ENCODE measurements around the gene RAB20. TPM values are rescaled to one million over a fixed set of nuclear protein-coding genes. Genes with fewer than 3 reads are reported as not detected.

RAB20 gene
- total RNA-seq, 1 experiment from 2014 or later = 0.88 TPM

DNA sequence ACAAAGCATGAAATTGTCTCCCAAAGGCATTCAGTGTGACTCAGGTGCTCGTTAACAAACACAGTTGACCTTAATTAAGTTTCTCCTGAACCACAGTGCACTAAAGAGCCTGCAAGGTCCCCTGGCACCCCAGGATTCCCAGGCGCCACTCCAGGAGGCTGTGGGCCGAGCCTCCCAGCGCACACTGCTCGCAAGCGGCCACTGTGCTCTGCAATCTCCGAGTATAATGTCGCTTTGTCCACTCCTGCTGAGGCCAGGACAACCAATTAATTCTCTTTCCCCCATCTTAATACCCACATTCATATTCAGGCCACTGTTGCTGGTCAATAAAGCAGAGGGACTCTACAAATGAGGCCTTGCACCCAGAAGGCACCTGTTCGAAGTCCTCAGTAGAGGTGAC lies 8.8 kb downstream of the RAB20 start:
- H3K36me3 ChIP-seq (ENCODE audit: insufficient read depth, low read length, poor library complexity, severe bottlenecking) = no peaks in the 10 kb centered on the region
- CTCF ChIA-PET = no interaction called here
- BruUV-seq (replicated peaks) = no TSS peak
- TF ChIP-seq EZH2 (IDR thresholded peaks at IDR 0.05; ENCODE audit: borderline replicate concordance, low read depth, low read length, poor library complexity, severe bottlenecking) = no peak
- TF ChIP-seq, protein P1, sequence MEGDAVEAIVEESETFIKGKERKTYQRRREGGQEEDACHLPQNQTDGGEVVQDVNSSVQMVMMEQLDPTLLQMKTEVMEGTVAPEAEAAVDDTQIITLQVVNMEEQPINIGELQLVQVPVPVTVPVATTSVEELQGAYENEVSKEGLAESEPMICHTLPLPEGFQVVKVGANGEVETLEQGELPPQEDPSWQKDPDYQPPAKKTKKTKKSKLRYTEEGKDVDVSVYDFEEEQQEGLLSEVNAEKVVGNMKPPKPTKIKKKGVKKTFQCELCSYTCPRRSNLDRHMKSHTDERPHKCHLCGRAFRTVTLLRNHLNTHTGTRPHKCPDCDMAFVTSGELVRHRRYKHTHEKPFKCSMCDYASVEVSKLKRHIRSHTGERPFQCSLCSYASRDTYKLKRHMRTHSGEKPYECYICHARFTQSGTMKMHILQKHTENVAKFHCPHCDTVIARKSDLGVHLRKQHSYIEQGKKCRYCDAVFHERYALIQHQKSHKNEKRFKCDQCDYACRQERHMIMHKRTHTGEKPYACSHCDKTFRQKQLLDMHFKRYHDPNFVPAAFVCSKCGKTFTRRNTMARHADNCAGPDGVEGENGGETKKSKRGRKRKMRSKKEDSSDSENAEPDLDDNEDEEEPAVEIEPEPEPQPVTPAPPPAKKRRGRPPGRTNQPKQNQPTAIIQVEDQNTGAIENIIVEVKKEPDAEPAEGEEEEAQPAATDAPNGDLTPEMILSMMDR (conservative IDR thresholded peaks at IDR 0.05; ENCODE audit: low read depth, low read length) = no peak
- H3K27ac ChIP-seq (ENCODE audit: low read depth, low read length, poor library complexity, severe bottlenecking) = no peak overlapping the region
- POLR2A ChIA-PET (ENCODE audit: low non-redundant PET) = no interaction called here
- no peaks in the 10 kb centered on the region for H3K27me3 ChIP-seq (replicated peaks; ENCODE audit: insufficient read depth, low read depth, low read length, poor library complexity)
- intact Hi-C loops (cut with micrococcal nuclease; ENCODE audit: unreplicated experiment) = no loop called here
- no peak overlapping the region for H3K4me3 ChIP-seq (ENCODE audit: low read depth, low read length, poor library complexity, severe bottlenecking)
- H3K9me3 ChIP-seq (ENCODE audit: low read depth, low read length, poor library complexity, severe bottlenecking) = no peaks in the 10 kb centered on the region
- H3K4me1 ChIP-seq (ENCODE audit: insufficient read depth, low read length, poor library complexity, severe bottlenecking) = no peaks in the 10 kb centered on the region
- DNase-seq (ENCODE audit: low spot score) = no peak

DNA sequence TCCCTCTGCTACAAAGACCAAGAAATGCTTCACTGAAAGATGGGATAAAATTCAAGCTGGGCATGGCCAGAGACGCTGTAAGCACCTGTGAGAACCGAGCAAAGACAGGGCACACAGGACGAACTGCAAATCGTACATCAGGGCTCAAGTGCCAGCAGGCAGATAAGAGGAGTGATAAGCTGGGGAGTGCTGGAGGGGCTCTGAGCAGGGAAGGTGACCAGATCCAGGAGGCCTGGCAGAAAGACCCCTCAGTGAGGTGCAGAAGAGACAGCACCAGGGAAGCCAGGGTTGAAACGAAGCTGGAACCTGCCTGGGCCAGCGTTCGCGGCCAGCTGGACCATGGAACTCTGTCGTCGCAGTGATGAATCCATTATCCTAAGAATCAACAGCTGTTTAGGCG lies 10.2 kb downstream of the RAB20 start:
- no TSS peak for BruUV-seq (replicated peaks)
- DNase-seq (ENCODE audit: low spot score) = no peak
- POLR2A ChIA-PET (ENCODE audit: low non-redundant PET) = no interaction called here
- Histone ChIP-seq H3K4me1 (ENCODE audit: insufficient read depth, low read length, poor library complexity, severe bottlenecking) (no peaks in the 10 kb centered on the region), H3K4me3 (ENCODE audit: low read depth, low read length, poor library complexity, severe bottlenecking) (no peak overlapping the region), H3K36me3 (ENCODE audit: insufficient read depth, low read length, poor library complexity, severe bottlenecking) (no peaks in the 10 kb centered on the region), H3K27ac (ENCODE audit: low read depth, low read length, poor library complexity, severe bottlenecking) (no peak overlapping the region), H3K27me3 (replicated peaks; ENCODE audit: insufficient read depth, low read depth, low read length, poor library complexity) (no peaks in the 10 kb centered on the region), H3K9me3 (ENCODE audit: low read depth, low read length, poor library complexity, severe bottlenecking) (no peaks in the 10 kb centered on the region)
- CTCF ChIA-PET = no interaction called here
- TF ChIP-seq, protein P1 (conservative IDR thresholded peaks at IDR 0.05; ENCODE audit: low read depth, low read length) = no peak
- no peak for TF ChIP-seq EZH2 (IDR thresholded peaks at IDR 0.05; ENCODE audit: borderline replicate concordance, low read depth, low read length, poor library complexity, severe bottlenecking)
- intact Hi-C loops (cut with micrococcal nuclease; ENCODE audit: unreplicated experiment) = no loop called here

DNA sequence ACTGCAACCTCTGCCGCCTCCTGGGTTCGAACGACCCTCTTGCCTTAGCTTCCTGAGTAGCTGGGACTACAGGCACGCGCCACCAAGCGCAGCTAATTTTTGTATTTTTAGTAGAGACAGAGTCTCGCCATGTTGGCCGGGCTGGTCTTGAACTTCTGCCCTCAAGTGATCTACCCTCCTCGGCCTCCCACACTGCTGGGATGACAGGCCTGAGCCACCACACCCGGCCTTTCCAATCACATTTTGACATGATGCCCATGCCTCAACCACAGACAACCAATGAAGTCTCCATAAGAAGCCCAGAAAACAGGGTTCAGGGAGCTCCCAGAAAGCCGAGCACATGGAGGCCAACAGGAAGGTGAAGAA lies 11.7 kb downstream of the RAB20 start:
- Histone ChIP-seq H3K27ac (ENCODE audit: low read depth, low read length, poor library complexity, severe bottlenecking) (no peak overlapping the region), H3K27me3 (replicated peaks; ENCODE audit: insufficient read depth, low read depth, low read length, poor library complexity) (no peaks in the 10 kb centered on the region), H3K36me3 (ENCODE audit: insufficient read depth, low read length, poor library complexity, severe bottlenecking) (no peaks in the 10 kb centered on the region), H3K4me1 (ENCODE audit: insufficient read depth, low read length, poor library complexity, severe bottlenecking) (no peaks in the 10 kb centered on the region), H3K9me3 (ENCODE audit: low read depth, low read length, poor library complexity, severe bottlenecking) (no peaks in the 10 kb centered on the region), H3K4me3 (ENCODE audit: low read depth, low read length, poor library complexity, severe bottlenecking) (no peak overlapping the region)
- no peak for TF ChIP-seq EZH2 (IDR thresholded peaks at IDR 0.05; ENCODE audit: borderline replicate concordance, low read depth, low read length, poor library complexity, severe bottlenecking)
- TF ChIP-seq, protein P1 (conservative IDR thresholded peaks at IDR 0.05; ENCODE audit: low read depth, low read length) = no peak
- no peak for DNase-seq (ENCODE audit: low spot score)
- ChIA-PET POLR2A (ENCODE audit: low non-redundant PET) (no interaction called here), CTCF (no interaction called here)
- intact Hi-C loops (cut with micrococcal nuclease; ENCODE audit: unreplicated experiment) = no loop called here
- no TSS peak for BruUV-seq (replicated peaks)
